GM23248 (cell line): Measurements from ENCODE around the gene SPRR2F. TPM values are rescaled to one million over a fixed set of nuclear protein-coding genes. Genes with fewer than 3 reads are reported as not detected.

Source experiments
- DNase-seq: peaks from one replicate; pipeline ENCODE4 v3.0.0-alpha.2; 2015
- H2AFZ ChIP-seq: fragments of 200-600 bp; sonication (generic); 2 replicates; pipeline ENCODE4 v1.6.1; 2016; ENCODE audit warnings: antibody characterized with exemption
- H3F3A ChIP-seq: fragments of 200-600 bp; sonication (generic); 2 replicates; pipeline ENCODE4 v1.6.1; 2016; ENCODE audit warnings: mild to moderate bottlenecking, antibody characterized with exemption, mixed run types; ENCODE audit not compliant: insufficient read depth
- H3K27ac ChIP-seq: fragments of 200-600 bp; sonication (generic); 2 replicates; pipeline ENCODE4 v1.5.1; 2016; ENCODE audit warnings: mild to moderate bottlenecking
- H3K27me3 ChIP-seq: fragments of 200-600 bp; sonication (generic); replicated peaks from 2 replicates; pipeline ENCODE4 v1.6.1; 2016; ENCODE audit warnings: mild to moderate bottlenecking; ENCODE audit not compliant: insufficient read depth
- H3K36me3 ChIP-seq: fragments of 200-600 bp; sonication (generic); 2 replicates; pipeline ENCODE4 v1.6.1; 2016; ENCODE audit warnings: low read depth, mild to moderate bottlenecking
- H3K4me1 ChIP-seq: fragments of 200-600 bp; sonication (generic); 2 replicates; pipeline ENCODE4 v1.6.1; 2016; ENCODE audit warnings: mild to moderate bottlenecking; ENCODE audit not compliant: insufficient read depth
- H3K4me2 ChIP-seq: fragments of 200-600 bp; sonication (generic); one replicate; pipeline ENCODE4 v1.6.1; 2016; ENCODE audit warnings: mild to moderate bottlenecking; ENCODE audit not compliant: unreplicated experiment
- H3K4me3 ChIP-seq: fragments of 200-600 bp; sonication (generic); 2 replicates; pipeline ENCODE4 v1.5.1; 2016; ENCODE audit warnings: mild to moderate bottlenecking
- H3K79me2 ChIP-seq: fragments of 200-600 bp; sonication (generic); 2 replicates; pipeline ENCODE4 v1.6.1; 2016; ENCODE audit warnings: mild to moderate bottlenecking; ENCODE audit not compliant: insufficient read depth
- H3K9ac ChIP-seq: fragments of 200-600 bp; sonication (generic); 2 replicates; pipeline ENCODE4 v1.6.1; 2016; ENCODE audit warnings: mild to moderate bottlenecking
- H3K9me2 ChIP-seq: fragments of 200-600 bp; sonication (generic); 2 replicates; pipeline ENCODE4 v1.6.1; 2016; ENCODE audit warnings: mixed run types, mild to moderate bottlenecking, moderate library complexity; ENCODE audit not compliant: insufficient read depth
- H3K9me3 ChIP-seq: fragments of 200-600 bp; sonication (generic); one replicate; pipeline ENCODE4 v1.6.1; 2017; ENCODE audit warnings: low read depth
- H4K20me1 ChIP-seq: fragments of 200-600 bp; sonication (generic); 2 replicates; pipeline ENCODE4 v1.6.0; 2016; ENCODE audit not compliant: insufficient read depth
- EZH2 ChIP-seq: fragments of 200-600 bp; sonication (generic); IDR thresholded peaks from 2 replicates; pipeline ENCODE4 v1.6.1; 2018; ENCODE audit warnings: antibody characterized with exemption, mild to moderate bottlenecking; ENCODE audit not compliant: insufficient read depth, poor library complexity, severe bottlenecking
- EZH2phosphoT487 ChIP-seq: fragments of 200-600 bp; sonication (generic); IDR thresholded peaks from 2 replicates; pipeline ENCODE4 v1.6.1; 2018; ENCODE audit warnings: antibody characterized with exemption, moderate library complexity, mild to moderate bottlenecking, low read depth; ENCODE audit not compliant: insufficient read depth
- WGBS, 2 experiments: methylation state at CpG; one replicate each; pipeline ENCODE4 v1.1.6; 2015 to 2017; ENCODE audit warnings: low lambda C conversion rate in 2 of 2, low coverage in 1 of 2; ENCODE audit errors: missing lambda C conversion rate in 2 of 2; 5-methylcytosine and 5-hydroxymethylcytosine counted together
- in situ Hi-C: fragments of 300-500 bp; cut with MboI; formaldehyde crosslinking; loops from 2 replicates; pipeline ENCODE4 v1.15.0; 2020
- polyA plus RNA-seq: library from polyadenylated mRNA; unstranded; fragments of >200 nt; fragmentation: Nextera tagmentation; extraction: Ambion mirVana; gene quantifications from 2 replicates; pipeline ENCODE4 v1.2.1, GENCODE V29; 2016
- total RNA-seq: library from RNA; depleted of rRNA; stranded (reverse); fragments of >200 nt; shearing (Covaris generic); gene quantifications from 2 replicates; pipeline ENCODE4 v1.2.3, GENCODE V29; 2014; rRNA removed

The SPRR2F gene, protein sequence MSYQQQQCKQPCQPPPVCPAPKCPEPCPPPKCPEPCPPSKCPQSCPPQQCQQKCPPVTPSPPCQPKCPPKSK
- total RNA-seq (not detected in 2 replicates), polyA plus RNA-seq (not detected in 2 replicates)

DNA sequence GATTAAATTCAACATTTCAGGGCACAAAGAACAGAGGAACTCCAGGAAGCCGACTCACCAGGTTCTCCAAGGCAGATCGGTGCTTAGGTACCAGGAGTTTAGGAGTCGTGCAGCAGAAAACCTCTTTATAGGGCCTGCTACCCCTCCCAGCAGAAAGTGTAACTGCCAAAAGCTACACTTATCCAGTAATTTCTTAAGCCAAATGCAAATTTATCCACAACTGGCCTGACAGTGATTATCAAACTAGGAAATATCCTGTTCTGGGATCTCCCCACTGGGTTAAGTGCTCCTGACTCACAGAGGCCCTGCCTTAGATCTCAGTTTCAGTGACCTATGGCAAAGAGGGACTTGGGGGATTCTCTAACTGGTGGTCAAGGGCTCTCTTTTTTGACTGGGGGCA lies at the start of gene SPRR2F:
Gene SPRR2F (minus strand): TSS at position 101 of the 400 bp plus-strand sequence. CDS start 783 bp downstream, outside the sequence.
- Histone ChIP-seq H3K4me3 (no peak within 1 kb of the TSS), H3K27ac (no peak within 1 kb of the TSS), H3K9me3 (no peaks in the 10 kb centered on the region), H2AFZ (no peak within 1 kb of the TSS), H3F3A (no peaks in the 10 kb centered on the region), H3K27me3 (no peaks in the 10 kb centered on the region), H4K20me1 (no peaks in the 10 kb centered on the region), H3K4me1 (no peaks in the 10 kb centered on the region), H3K9ac (no peak within 1 kb of the TSS), H3K4me2 (no peak within 1 kb of the TSS), H3K36me3 (no peaks in the 10 kb centered on the region), H3K9me2 (no peaks in the 10 kb centered on the region), H3K79me2 (no peaks in the 10 kb centered on the region)
- TF ChIP-seq EZH2phosphoT487 (no peak), EZH2 (no peak)
- no peak for DNase-seq
- in situ Hi-C loops: no loop called here
- 28% methylated on average over 3 of the region's 3 CpGs for WGBS, 2 experiments

DNA sequence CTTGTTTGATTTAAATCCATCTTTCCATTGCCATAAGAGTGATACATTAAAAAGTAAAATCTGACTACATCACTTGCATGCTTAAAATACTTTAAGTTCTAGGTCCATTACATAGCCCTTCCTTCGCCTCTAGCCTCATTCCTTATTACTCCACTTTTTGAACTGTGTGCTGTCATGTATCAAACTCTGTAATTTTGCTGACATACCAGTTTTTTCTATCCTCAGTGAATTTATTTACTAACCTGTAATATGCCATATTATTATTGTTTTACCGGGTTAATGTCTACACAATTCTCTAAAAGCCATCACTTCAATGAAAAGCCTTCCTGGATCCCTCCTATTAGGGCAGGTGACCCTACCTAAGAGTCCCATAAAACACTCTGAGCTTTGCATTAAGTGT lies 42.2 kb upstream of the SPRR2F start:
- no peaks in the 10 kb centered on the region for H3K9me3 ChIP-seq
- H4K20me1 ChIP-seq: no peaks in the 10 kb centered on the region
- H3K9ac ChIP-seq: no peak overlapping the region
- no peak overlapping the region for H3K4me3 ChIP-seq
- in situ Hi-C loops: no loop called here
- H3K4me1 ChIP-seq: no peaks in the 10 kb centered on the region
- H3K27me3 ChIP-seq: no peaks in the 10 kb centered on the region; the same call in 1 of the 2 replicates
- no peak overlapping the region for H3K4me2 ChIP-seq
- TF ChIP-seq EZH2phosphoT487 (no peak), EZH2 (no peak)
- no peaks in the 10 kb centered on the region for H3F3A ChIP-seq
- H3K27ac ChIP-seq: no peak overlapping the region
- WGBS, 2 experiments: 15 to 21% methylated on average over 2 of the region's 2 CpGs
- H2AFZ ChIP-seq: no peak overlapping the region
- H3K79me2 ChIP-seq: no peaks in the 10 kb centered on the region
- no peaks in the 10 kb centered on the region for H3K36me3 ChIP-seq
- no peaks in the 10 kb centered on the region for H3K9me2 ChIP-seq
- DNase-seq: no peak

DNA sequence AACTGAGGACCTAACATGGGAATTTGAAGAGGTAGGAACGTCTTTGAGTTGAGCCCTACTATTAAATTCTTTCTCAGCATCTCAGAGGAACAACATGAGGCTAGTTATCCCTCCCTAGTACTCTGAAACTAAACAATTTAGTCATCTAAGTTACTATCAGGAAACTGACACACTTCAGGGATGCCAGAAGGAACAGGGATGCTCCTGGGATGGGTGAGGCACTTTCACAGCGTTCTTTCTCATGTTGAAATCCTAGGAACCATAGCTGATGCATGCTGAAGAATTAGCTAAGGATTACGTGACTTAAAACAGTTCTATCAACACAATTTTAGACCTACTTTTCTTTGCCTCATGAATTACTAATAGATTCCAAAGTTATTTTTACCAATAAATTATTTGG lies 39.2 kb upstream of the SPRR2F start:
- WGBS, 2 experiments: 9% methylated on average over 3 of the region's 3 CpGs
- H3K79me2 ChIP-seq: no peaks in the 10 kb centered on the region
- no peaks in the 10 kb centered on the region for H3K9me2 ChIP-seq
- no peaks in the 10 kb centered on the region for H3K9me3 ChIP-seq
- H3K4me3 ChIP-seq: no peak overlapping the region
- no peak for TF ChIP-seq EZH2phosphoT487
- TF ChIP-seq EZH2: no peak
- no peak overlapping the region for H3K27ac ChIP-seq
- no peaks in the 10 kb centered on the region for H3F3A ChIP-seq
- no peaks in the 10 kb centered on the region; the same call in 1 of the 2 replicates for H3K27me3 ChIP-seq
- H2AFZ ChIP-seq: no peak overlapping the region
- no peak for DNase-seq
- no peaks in the 10 kb centered on the region for H3K4me1 ChIP-seq
- no peak overlapping the region for H3K9ac ChIP-seq
- H4K20me1 ChIP-seq: no peaks in the 10 kb centered on the region
- in situ Hi-C loops: no loop called here
- H3K36me3 ChIP-seq: no peaks in the 10 kb centered on the region
- H3K4me2 ChIP-seq: no peak overlapping the region

DNA sequence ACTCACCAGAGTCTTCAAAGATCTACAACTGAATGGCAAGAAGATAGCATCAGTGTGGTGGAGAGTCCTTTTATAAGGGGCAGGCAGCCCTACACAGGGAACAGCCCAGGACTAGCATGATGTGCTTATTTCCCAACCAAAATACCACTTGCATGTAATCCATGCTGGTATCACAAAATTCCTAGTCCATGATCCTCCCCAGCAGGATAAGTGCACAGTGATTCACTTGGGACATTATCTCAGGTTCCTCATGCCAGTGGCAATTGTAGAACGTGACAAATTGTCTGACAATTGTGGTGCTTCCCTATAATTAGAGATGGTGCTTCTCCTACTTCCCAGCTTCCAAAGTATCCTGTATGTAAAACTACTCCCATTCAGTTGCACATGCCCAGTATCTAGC lies 37.5 kb upstream of the SPRR2F start, which contains the start of gene SPRR2G:
Gene SPRR2G (minus strand): TSS at position 45 of the 400 bp plus-strand sequence. CDS start 780 bp downstream, outside the sequence.
- WGBS, 2 experiments: 5 to 7% methylated on average over 1 of the region's 1 CpG
- Histone ChIP-seq H3K9me3 (no peaks in the 10 kb centered on the region), H3K9ac (no peak within 1 kb of the TSS), H3K4me2 (no peak within 1 kb of the TSS), H3K4me1 (no peaks in the 10 kb centered on the region), H3K4me3 (no peak within 1 kb of the TSS), H3F3A (no peaks in the 10 kb centered on the region), H4K20me1 (no peaks in the 10 kb centered on the region), H3K9me2 (no peaks in the 10 kb centered on the region), H3K27ac (no peak within 1 kb of the TSS), H2AFZ (no peak within 1 kb of the TSS), H3K79me2 (no peaks in the 10 kb centered on the region), H3K36me3 (no peaks in the 10 kb centered on the region), H3K27me3 (peaks cover 10% of the 10 kb centered on the region; the same call in 1 of the 2 replicates)
- in situ Hi-C loops: no loop called here
- TF ChIP-seq EZH2: no peak
- TF ChIP-seq EZH2phosphoT487: no peak
- no peak for DNase-seq
